VCaP (cell line): ENCODE data around the gene STAC3.

ENCODE experiments used
- H3K27ac ChIP-seq: fragments of 450-650 bp; 2 replicates; pipeline ENCODE4 v1.5.1; 2017
- CTCF ChIP-seq: fragments of 450-650 bp; conservative IDR thresholded peaks from 2 replicates; pipeline ENCODE4 v1.5.1; 2017; ENCODE audit warnings: mild to moderate bottlenecking, moderate library complexity

Gene STAC3

GRCh38 chr12:57226588-57227314 lies 24.2 kb downstream of the STAC3 start:
- peak overlapping the region; percentile 96 for H3K27ac ChIP-seq
- no peak for TF ChIP-seq CTCF

DNA sequence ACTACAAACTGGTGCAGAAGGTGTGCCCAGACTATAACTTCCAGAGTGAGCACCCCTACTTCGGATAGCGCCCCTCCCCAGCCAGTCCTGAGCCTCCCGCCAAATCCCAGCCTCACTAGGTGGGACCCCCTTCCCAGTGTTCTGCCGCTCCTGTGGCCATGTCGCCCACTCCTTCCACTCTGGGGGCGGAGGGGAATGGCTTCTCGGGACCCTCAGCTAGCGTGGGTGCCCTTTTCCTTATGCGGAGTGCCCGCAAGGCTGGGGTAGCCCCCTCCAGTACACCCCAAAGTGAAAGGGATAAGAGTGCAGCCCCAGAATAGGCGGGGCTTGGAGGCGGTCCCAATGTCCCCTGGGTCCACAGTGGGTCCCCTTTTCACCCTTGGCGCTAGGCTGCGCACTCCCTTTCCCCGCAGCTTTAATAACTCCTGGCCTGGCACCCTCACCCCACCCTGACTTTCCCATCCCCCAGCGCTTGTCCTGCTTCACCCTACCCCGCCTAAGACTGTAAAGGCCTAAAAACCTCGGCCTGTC lies 25.2 kb downstream of the STAC3 start:
- peak overlapping the region; percentile 13; the same call in 1 of the 2 replicates for H3K27ac ChIP-seq
- TF ChIP-seq CTCF: no peak

GRCh38 chr12:57224973-57225679 lies 25.9 kb downstream of the STAC3 start:
- peak overlapping the region; percentile 13; the same call in 1 of the 2 replicates for H3K27ac ChIP-seq
- no peak for TF ChIP-seq CTCF

DNA sequence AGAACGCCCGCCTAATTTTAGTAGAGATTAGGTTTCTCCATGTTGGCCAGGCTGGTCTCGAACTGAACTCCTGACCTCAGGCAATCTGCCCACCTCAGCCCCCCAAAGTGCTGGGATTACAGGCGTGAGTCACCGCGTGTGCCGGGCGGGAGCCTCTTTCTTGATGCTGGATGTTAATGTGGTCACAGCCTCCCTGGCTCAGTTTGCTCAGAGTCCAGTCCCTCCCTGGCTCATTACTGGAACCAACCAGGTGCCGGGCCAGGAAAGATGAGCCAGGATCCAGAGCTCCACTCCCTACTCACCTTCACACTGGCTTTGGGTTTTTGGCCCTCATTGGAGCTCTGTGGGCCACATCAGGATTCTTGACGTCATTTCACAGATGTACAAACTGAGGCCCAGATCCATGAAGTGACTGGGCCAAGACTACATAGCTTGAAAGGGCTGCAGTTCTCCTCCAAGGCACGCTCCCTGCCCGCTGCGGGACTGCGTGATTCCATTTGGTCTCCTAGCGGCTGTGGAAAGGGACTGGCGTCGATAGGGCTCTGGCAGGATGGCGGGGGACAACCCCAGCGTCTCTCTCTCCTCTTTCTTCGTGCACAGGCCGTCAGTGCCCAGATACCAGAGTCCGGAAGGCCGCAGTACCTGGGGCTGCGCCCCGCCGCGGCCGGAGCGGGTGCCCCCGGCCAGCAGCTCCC lies 26.6 kb downstream of the STAC3 start:
- no peak for TF ChIP-seq CTCF
- H3K27ac ChIP-seq: no peak overlapping the region

DNA sequence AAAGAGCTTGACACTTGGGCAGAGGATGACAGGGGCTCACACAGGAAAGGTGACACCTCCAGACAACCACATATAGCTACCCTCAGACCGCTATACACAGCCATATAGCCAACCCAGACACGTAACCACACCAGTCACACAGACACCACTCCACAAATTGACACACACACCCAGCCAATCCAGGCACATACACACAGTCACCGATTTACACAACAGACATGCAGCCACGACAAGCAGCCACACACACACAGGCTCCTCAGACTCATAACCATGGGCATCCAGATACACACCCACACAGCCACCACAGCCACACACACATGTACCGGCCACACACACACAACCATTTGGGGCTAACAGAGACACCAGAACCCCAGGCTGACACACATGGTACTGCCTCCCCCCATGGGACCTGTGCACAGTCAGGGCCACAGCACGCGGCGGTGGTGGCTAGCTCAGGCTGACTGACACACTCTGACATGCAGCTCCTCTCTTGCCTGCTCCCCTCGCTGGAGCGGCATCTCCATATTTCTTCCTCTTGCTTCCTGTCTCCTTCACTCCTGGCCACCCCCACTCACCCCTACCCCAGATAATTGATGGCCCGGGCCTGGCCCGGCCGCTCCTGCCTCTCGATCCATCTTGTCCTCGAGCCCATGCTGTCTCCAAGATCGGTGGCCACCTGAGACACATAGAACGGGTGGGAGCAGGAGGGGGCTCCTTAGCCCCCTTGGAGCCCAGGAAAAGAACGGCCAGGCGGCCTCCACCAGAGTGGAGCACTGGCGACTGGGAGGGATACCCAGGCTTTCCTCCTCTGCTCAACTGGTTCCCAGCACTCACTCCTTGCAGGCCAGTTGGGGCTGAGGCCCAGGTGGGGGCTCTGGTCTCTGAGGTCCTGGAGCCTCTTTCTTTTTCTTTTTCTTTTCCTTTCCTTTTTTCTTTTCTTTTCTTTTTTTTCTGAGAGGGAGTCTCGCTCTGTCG lies 27.5 kb downstream of the STAC3 start:
- no peak for TF ChIP-seq CTCF
- no peak overlapping the region for H3K27ac ChIP-seq

- no peak overlapping the region for H3K27ac ChIP-seq
- TF ChIP-seq CTCF: no peak
These were observed 28.4 kb downstream of the STAC3 start for GRCh38 chr12:57222286-57223190.
